Testis (tissue), 3 donors: Measurements from ENCODE around the gene APBA1. TPM values are rescaled to one million over a fixed set of nuclear protein-coding genes. Genes with fewer than 3 reads are reported as not detected.

ENCODE experiments used
- DNase-seq: peaks from one replicate; pipeline ENCODE4 v3.0.0-alpha.2; 2019
- H3K27ac ChIP-seq, 2 donors: fragments of 200-600 bp; sonication (generic); one replicate each; pipeline ENCODE4 v1.5.1; 2019
- H3K27me3 ChIP-seq: fragments of 200-600 bp; sonication (generic); one replicate; pipeline ENCODE4 v1.5.1; 2019
- H3K36me3 ChIP-seq: fragments of 200-600 bp; sonication (generic); one replicate; pipeline ENCODE4 v1.5.1; 2017; ENCODE audit warnings: low read depth; ENCODE audit errors: missing control alignments
- H3K4me1 ChIP-seq: fragments of 200-600 bp; sonication (generic); one replicate; pipeline ENCODE4 v1.5.1; 2019
- H3K4me3 ChIP-seq, 2 donors: fragments of 200-600 bp; sonication (generic); one replicate each; pipeline ENCODE4 v1.5.1; 2017 to 2019
- H3K9me3 ChIP-seq: fragments of 200-600 bp; sonication (generic); one replicate; pipeline ENCODE4 v1.5.1; 2017
- CTCF ChIP-seq, 3 experiments: fragments of 450-650 bp in 2 of 3; fragments of 200-600 bp in 1 of 3; sonication (generic) in 1 of 3; IDR thresholded peaks; one replicate each; pipeline ENCODE4 v1.5.1; 2016 to 2019; ENCODE audit warnings: antibody characterized with exemption in 3 of 3, mild to moderate bottlenecking in 2 of 3, moderate library complexity in 1 of 3
- POLR2A ChIP-seq: fragments of 450-650 bp; IDR thresholded peaks from one replicate; pipeline ENCODE4 v1.6.1; 2017; ENCODE audit warnings: antibody characterized with exemption, mild to moderate bottlenecking, moderate library complexity
- WGBS, 2 donors: methylation state at CpG; one replicate each; pipeline ENCODE4 v1.1.5; 2018; 5-methylcytosine and 5-hydroxymethylcytosine counted together
- intact Hi-C: fragments of 100-400 bp; cut with DNase I; formaldehyde crosslinking; loops from one replicate; pipeline ENCODE4 v1.15.1; 2023; ENCODE audit warnings: low total_unique reads
- polyA plus RNA-seq: library from polyadenylated mRNA; stranded (reverse); fragments of 350-450 nt; fragmentation: Illumina TruSeq; extraction: RNeasy Lipid Tissue Mini Kit (QIAGEN cat#74804); gene quantifications from one replicate; pipeline ENCODE4 v1.2.3, GENCODE V29; 2014; ENCODE audit warnings: low read depth, low replicate concordance; ENCODE audit not compliant: insufficient read depth
- total RNA-seq, 2 donors: library from RNA; depleted of rRNA; stranded (reverse); fragments of >200 nt; gene quantifications; one replicate each; pipeline ENCODE4 v1.2.3, GENCODE V29; 2016

APBA1 gene
- total and polyA plus RNA-seq, 3 donors from 2014 or later, result 7.7 to 11.9 (median 9.4) TPM

GRCh38 chr9:69620731-69621130, 51.4 kb downstream of the APBA1 start:
- Histone ChIP-seq H3K4me1 (no peaks in the 10 kb centered on the region), H3K27ac (no peak overlapping the region), H3K36me3 (no peaks in the 10 kb centered on the region), H3K27me3 (no peaks in the 10 kb centered on the region), H3K9me3 (no peaks in the 10 kb centered on the region), H3K4me3 (no peak overlapping the region)
- intact Hi-C loops, result no loop called here
- DNase-seq, result no peak
- WGBS, 2 donors, result 96 to 97% methylated on average over 8 of the region's 8 CpGs
- TF ChIP-seq CTCF (IDR thresholded peaks at IDR 0.05) (no peak), POLR2A (no peak)

DNA sequence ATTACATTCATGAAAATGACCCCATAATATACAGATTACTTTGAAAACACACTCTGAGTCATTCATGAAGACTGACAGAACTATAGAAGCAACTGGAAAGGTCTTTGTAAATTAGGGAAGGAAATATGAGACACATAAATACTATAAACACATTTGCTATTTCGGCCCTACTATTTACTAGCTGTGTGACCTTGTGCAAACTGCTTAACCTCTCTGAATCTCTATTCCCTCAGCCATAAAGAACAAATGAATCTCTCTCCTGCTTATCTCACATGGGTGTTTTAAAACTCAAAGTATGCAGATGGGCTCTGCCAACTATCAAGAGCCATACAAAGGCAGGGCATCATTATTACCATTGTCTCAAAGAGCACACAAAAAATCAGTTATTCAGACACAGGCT, 52.9 kb downstream of the APBA1 start:
- TF ChIP-seq CTCF (IDR thresholded peaks at IDR 0.05) (no peak), POLR2A (no peak)
- intact Hi-C loops, result no loop called here

GRCh38 chr9:69617006-69617405, 55.2 kb downstream of the APBA1 start:
- TF ChIP-seq POLR2A (no peak), CTCF (IDR thresholded peaks at IDR 0.05) (no peak)
- no peak overlapping the region for H3K4me3 ChIP-seq
- H3K36me3 ChIP-seq, result no peaks in the 10 kb centered on the region
- intact Hi-C loops, result no loop called here
- no peak overlapping the region for H3K27ac ChIP-seq
- H3K27me3 ChIP-seq, result no peaks in the 10 kb centered on the region
- no peak for DNase-seq
- no peaks in the 10 kb centered on the region for H3K4me1 ChIP-seq
- H3K9me3 ChIP-seq, result no peaks in the 10 kb centered on the region

More for the DNA sequence above, 52.9 kb downstream of the APBA1 start:
- no peak for DNase-seq
- H3K4me3 ChIP-seq, result no peak overlapping the region
- H3K9me3 ChIP-seq, result no peaks in the 10 kb centered on the region
- no peaks in the 10 kb centered on the region for H3K36me3 ChIP-seq
- H3K4me1 ChIP-seq, result no peaks in the 10 kb centered on the region
- 90% methylated on average over 1 of the region's 1 CpG for whole genome bisulfite sequencing, 2 donors
- no peaks in the 10 kb centered on the region for H3K27me3 ChIP-seq
- no peak overlapping the region for H3K27ac ChIP-seq

DNA sequence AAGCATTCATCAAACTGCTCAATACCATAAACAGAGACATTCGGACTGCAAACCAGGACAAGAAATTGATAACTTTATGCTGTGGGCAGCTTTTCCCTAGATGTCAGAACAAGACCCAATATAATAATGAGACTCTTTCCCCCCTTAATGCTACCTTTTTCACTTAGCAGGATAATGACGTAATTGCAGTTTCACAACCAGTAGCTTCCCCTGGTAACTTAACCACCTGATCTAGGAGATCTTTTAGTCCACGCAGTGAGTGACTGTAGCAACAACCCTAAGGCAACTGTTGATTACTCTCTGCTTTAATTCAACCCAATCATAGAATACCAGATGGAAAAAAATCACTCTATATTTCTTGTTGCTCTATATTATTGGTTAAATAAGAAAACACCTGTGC, 56.3 kb downstream of the APBA1 start:
- H3K27me3 ChIP-seq, result no peaks in the 10 kb centered on the region
- H3K4me3 ChIP-seq, result no peak overlapping the region
- TF ChIP-seq POLR2A (no peak), CTCF (IDR thresholded peaks at IDR 0.05) (no peak)
- no peaks in the 10 kb centered on the region for H3K9me3 ChIP-seq
- DNase-seq, result no peak
- WGBS, 2 donors, result 91 to 93% methylated on average over 3 of the region's 3 CpGs
- intact Hi-C loops, result no loop called here
- H3K4me1 ChIP-seq, result no peaks in the 10 kb centered on the region
- no peaks in the 10 kb centered on the region for H3K36me3 ChIP-seq
- no peak overlapping the region for H3K27ac ChIP-seq

- no peaks in the 10 kb centered on the region for H3K9me3 ChIP-seq
- 77 to 81% methylated on average over 3 of the region's 3 CpGs for WGBS, 2 donors
- no peak for TF ChIP-seq CTCF (IDR thresholded peaks at IDR 0.05)
- no peak for TF ChIP-seq POLR2A
- intact Hi-C loops, result no loop called here
- no peaks in the 10 kb centered on the region for H3K4me1 ChIP-seq
- no peaks in the 10 kb centered on the region for H3K27me3 ChIP-seq
- no peak for DNase-seq
- no peaks in the 10 kb centered on the region for H3K36me3 ChIP-seq
- no peak overlapping the region for H3K27ac ChIP-seq
- H3K4me3 ChIP-seq, result no peak overlapping the region
Measured at GRCh38 chr9:69611221-69611620, 61.0 kb downstream of the APBA1 start.
